ENCODE data around the gene C14orf180. TPM values are rescaled to one million over a fixed set of nuclear protein-coding genes. Genes with fewer than 3 reads are reported as not detected.

Gene C14orf180
- total and polyA plus RNA-seq, 2 of the 8 experiments (the other 6 are each of a cell fraction or from before 2014, with no cell fraction given), result not detected

DNA sequence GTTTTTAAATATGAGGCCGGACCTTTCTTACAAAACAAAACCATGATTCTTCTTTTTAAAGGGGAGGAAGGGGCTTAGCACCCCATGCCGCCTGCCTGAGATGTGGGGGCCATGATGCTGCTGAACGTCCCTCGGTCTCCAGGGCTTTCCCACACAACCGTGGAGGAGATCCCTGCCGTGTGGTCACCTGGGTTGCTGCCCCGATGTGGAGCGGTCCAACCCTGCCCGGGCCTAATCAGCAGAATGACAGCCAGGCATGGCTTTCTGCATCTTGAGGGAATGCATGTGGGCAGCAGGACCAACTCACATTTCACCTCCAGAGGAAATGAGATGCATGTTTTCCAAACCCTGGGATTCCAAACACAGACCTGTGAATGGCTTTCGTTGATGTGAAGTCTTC, 48.9 kb upstream of the C14orf180 start:
- Histone ChIP-seq H3K79me2 (ENCODE audit: control insufficient read depth in 1 of 2, insufficient read depth in 2 of 2, low read length in 2 of 2) (no peaks in the 10 kb centered on the region; a peak in 1 of 4 replicates), H3K18ac (ENCODE audit: extremely low read depth, low read length) (no peak overlapping the region), H2BK20ac (ENCODE audit: low read length) (no peak overlapping the region), H2BK12ac (ENCODE audit: low read depth, low read length) (no peak overlapping the region), H3K79me1 (ENCODE audit: low read depth, low read length) (no peaks in the 10 kb centered on the region), H3K9me3 (ENCODE audit: insufficient read depth in 2 of 2, low read depth in 1 of 2, low read length in 1 of 2) (peaks cover 0 to 19% of the 10 kb centered on the region in 2 experiments; a peak in 3 of 4 replicates), H3K56ac (replicated peaks; ENCODE audit: insufficient read length, low read depth, low read length) (no peak overlapping the region), H2BK120ac (replicated peaks; ENCODE audit: low read depth, low read length) (no peak overlapping the region), H3K4me2 (ENCODE audit: insufficient read depth in 1 of 2, low read depth in 2 of 2, low read length in 2 of 2) (no peak overlapping the region), H3K23me2 (ENCODE audit: low read depth, low read length) (peaks cover 11% of the 10 kb centered on the region), H3K4ac (replicated peaks; ENCODE audit: insufficient read length, low read depth, low read length) (no peak overlapping the region), H4K5ac (ENCODE audit: insufficient read length, low read depth, low read length) (no peak overlapping the region), H3K14ac (ENCODE audit: insufficient read length) (no peak overlapping the region), H3K23ac (ENCODE audit: insufficient read length) (no peak overlapping the region), H4K8ac (ENCODE audit: extremely low read depth, insufficient read depth, low read length) (no peak overlapping the region), H3K36me3 (ENCODE audit: control insufficient read depth in 2 of 4, insufficient read depth in 4 of 4, low read length in 3 of 4) (no peaks in the 10 kb centered on the region), H3K4me3 (ENCODE audit: extremely low read depth in 1 of 4, insufficient read depth in 2 of 4, low read depth in 3 of 4, low read length in 4 of 4) (no peak overlapping the region), H3K9ac (replicated peaks in 1 of 4; ENCODE audit: extremely low read depth in 1 of 4, low read depth in 3 of 4, low read length in 3 of 4) (no peak overlapping the region), H2BK5ac (ENCODE audit: low read depth, low read length) (no peak overlapping the region), H2AFZ (ENCODE audit: low read length) (no peak overlapping the region), H4K20me1 (replicated peaks in 1 of 2; ENCODE audit: control insufficient read depth in 1 of 2, insufficient read depth in 2 of 2, low read length in 2 of 2) (peaks cover 0 to 11% of the 10 kb centered on the region in 2 experiments), H3K27me3 (replicated peaks in 1 of 4; ENCODE audit: control insufficient read depth in 3 of 4, extremely low read depth in 1 of 4, insufficient read depth in 3 of 4, low read length in 3 of 4) (no peaks in the 10 kb centered on the region), H2BK15ac (ENCODE audit: low read length) (no peak overlapping the region), H3K27ac (ENCODE audit: low read depth, low read length) (no peak overlapping the region), H2AK5ac (ENCODE audit: low read depth, low read length) (no peak overlapping the region), H3K4me1 (replicated peaks in 1 of 4; ENCODE audit: control insufficient read depth in 3 of 4, insufficient read depth in 4 of 4, low read length in 3 of 4) (no peaks in the 10 kb centered on the region), H4K91ac (replicated peaks; ENCODE audit: insufficient read length, low read length) (no peak overlapping the region)
- CTCF ChIA-PET (ENCODE audit: partially characterized antibody), result interaction anchor here (0.6 to 0.7 kb wide), 2 partner anchors 25 to 420 kb away, joined by 3 read pairs; no protein-coding TSS in a partner anchor
- POLR2A ChIA-PET (ENCODE audit: partially characterized antibody), result no interaction called here
- WGBS, 2 experiments (ENCODE audit: extremely low coverage in 1 of 2, insufficient coverage in 1 of 2, insufficient read length in 1 of 2, insufficient replicate concordance in 2 of 2, low coverage in 1 of 2, low lambda C conversion rate in 2 of 2, missing lambda C conversion rate in 1 of 2), result 93% methylated on average over 9 of the region's 10 CpGs; no CpG with 5 or more reads in 1 of the 2 experiments
- FAIRE-seq, result no peak
- peak in 1 of 2 experiments; percentile 29 for DNase-seq (ENCODE audit: low read depth in 1 of 2, low spot score in 2 of 2)
- TF ChIP-seq BACH1 (IDR thresholded peaks at IDR 0.05; ENCODE audit: low read length) (no peak), BCL11A (IDR thresholded peaks at IDR 0.05; ENCODE audit: low read depth in 2 of 2, low read length in 2 of 2) (no peak), GABPA (IDR thresholded peaks at IDR 0.05; ENCODE audit: borderline replicate concordance, insufficient read depth, low read length) (no peak), TAF1 (IDR thresholded peaks at IDR 0.05; ENCODE audit: low read depth, low read length) (no peak), RNF2 (IDR thresholded peaks at IDR 0.05; ENCODE audit: borderline replicate concordance, low read depth, low read length, missing control alignments, poor library complexity, severe bottlenecking) (no peak), RBBP5 (IDR thresholded peaks at IDR 0.05; ENCODE audit: borderline replicate concordance, low read depth, low read length) (no peak), SIX5 (IDR thresholded peaks at IDR 0.05; ENCODE audit: low read depth, low read length) (no peak), CTBP2 (IDR thresholded peaks at IDR 0.05; ENCODE audit: borderline replicate concordance, insufficient read depth, insufficient read length, low read length) (no peak), KDM5A (IDR thresholded peaks at IDR 0.05; ENCODE audit: low read length) (no peak), RFX5 (IDR thresholded peaks at IDR 0.05; ENCODE audit: borderline replicate concordance, low read depth, low read length) (no peak), EZH2 (IDR thresholded peaks at IDR 0.05; ENCODE audit: low read depth, low read length, severe bottlenecking) (no peak)
- TF ChIP-seq, protein P1, sequence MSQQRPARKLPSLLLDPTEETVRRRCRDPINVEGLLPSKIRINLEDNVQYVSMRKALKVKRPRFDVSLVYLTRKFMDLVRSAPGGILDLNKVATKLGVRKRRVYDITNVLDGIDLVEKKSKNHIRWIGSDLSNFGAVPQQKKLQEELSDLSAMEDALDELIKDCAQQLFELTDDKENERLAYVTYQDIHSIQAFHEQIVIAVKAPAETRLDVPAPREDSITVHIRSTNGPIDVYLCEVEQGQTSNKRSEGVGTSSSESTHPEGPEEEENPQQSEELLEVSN (IDR thresholded peaks at IDR 0.05), result no peak
